Islet of Langerhans (tissue), 1 donor: Measurements from ENCODE around the gene VPS33B.
"Not testable (repeated sequence)": the region's sequence is repeated elsewhere in the genome, so short reads cannot be mapped to it uniquely, and the experiment has no call there.

Experiments
- FAIRE-seq: peaks from one replicate; lab custom pipeline; 2011; peaks lifted over from hg19 to GRCh38; lab: Jason Lieb, UNC

VPS33B gene

GRCh38 chr15:91031796-91032195, 9.4 kb upstream of the VPS33B start:
- FAIRE-seq, result no peak

GRCh38 chr15:91027677-91028076, 5.3 kb upstream of the VPS33B start:
- FAIRE-seq, result no peak

- no peak for FAIRE-seq
Measured at GRCh38 chr15:91023720-91024119, 1.3 kb upstream of the VPS33B start.

DNA sequence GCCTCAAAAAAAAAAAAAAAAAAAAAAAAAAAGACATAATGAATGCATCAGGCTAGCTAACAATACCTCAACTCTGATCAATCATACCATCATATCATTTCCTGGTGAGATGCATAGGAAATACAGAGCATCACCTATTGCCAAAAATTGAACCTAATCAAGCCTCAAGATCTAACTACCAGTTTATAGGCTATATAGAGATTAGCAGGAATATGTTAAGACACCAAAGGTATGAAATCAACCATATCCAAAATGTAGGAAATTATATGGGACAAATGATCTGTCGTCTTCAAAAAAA, 387 bp upstream of the VPS33B start:
- no peak for FAIRE-seq

- FAIRE-seq, result no peak
Measured at GRCh38 chr15:91021516-91022074, 799 bp downstream of the VPS33B start.

DNA sequence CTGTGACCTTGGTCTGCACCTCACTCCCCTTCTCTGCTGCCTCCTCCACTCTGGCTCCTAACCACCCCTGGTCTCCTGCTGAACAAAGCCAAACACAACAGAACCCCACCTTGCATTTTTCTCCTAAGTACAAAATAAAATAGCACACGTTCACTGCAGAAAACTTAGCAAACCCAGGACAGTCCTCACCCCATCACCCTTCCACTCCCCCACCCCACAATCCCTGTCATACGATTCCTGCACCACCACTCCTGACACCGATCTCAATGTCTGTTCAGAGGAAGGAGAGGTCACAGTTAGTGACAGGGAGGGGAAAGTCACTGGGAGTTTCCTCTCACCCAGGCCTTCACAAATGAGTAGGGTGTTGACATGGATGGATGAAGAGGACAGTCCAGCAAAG, 4.2 kb downstream of the VPS33B start:
- FAIRE-seq, result no peak

DNA sequence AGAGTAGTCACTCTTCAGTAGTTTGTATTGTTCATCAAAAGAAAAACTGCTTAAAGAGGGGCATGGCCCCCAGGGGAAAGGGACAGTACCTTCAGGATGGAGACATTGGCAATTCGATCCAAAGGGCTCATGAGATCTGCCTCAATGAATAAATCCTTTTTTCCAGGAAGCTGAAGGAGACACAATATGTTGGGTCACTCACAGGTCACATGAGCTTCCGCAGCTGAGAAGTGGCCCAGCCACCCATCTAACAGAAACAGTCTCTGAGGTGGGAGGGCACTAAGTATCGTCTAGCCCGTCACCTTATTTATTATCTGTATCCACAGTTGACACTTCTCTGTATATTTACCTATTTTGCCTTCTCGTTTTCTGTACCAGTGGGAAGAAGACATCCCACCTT, 4.7 kb downstream of the VPS33B start:
- FAIRE-seq, result no peak

- not testable (repeated sequence) for FAIRE-seq
Measured at GRCh38 chr15:91013701-91014100, 8.7 kb downstream of the VPS33B start.

DNA sequence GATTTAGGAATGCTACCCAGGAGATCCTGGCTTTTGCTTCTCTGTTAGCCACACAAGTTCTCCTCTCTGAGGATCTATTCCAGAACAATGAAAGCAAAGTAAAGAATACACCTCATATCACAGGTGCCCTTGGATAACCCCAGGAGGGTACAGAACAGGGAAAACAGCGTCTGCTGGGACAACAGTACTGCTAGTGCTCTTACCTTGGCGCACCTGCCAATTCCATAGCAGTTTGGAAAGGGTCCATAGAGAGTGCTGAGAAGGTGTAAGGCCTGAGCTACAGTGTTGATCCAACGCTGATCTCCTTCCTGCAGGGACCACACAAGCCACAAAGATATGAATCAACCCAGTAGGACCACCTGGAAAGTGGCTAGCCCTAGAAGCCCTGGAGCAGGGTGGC, 15.1 kb downstream of the VPS33B start:
- no peak for FAIRE-seq

DNA sequence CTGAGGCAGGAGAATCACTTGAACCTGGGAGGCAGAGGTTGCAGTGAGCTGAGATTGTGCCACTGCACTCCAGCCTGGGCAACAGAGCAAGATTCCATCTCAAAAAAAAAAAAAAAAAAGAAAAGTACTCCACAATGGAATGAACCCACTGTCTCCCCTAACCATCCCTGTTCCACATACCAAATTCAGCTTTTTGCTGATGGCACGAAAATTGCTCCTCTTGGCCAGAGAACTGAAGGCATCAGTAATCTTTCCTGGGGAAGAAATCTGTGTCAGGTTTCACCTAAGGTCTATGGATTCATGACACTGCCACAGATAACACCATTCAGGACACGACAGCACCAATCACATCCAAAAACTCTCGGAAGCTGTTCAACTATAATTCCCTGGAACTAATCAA, 21.2 kb downstream of the VPS33B start:
- no peak for FAIRE-seq

DNA sequence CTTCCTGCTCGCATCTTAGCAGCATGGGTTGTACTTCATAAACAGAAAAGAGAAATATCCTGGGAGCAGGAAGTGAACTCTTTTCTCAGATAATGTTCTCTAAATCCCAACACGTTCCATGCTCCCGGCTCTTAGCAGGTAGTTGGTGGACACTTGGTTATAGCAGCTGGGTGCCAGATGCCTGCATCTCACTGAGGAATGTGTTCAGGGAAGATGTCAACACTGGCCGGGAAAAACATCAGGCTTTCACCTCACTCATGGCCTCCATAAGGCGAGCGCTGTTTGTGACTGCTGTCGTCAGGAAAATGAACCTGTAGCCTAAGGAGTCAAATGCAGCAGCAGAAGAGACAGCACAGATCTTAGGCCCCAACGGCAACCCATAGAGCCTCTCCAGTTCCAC, 23.7 kb downstream of the VPS33B start:
- no peak for FAIRE-seq

DNA sequence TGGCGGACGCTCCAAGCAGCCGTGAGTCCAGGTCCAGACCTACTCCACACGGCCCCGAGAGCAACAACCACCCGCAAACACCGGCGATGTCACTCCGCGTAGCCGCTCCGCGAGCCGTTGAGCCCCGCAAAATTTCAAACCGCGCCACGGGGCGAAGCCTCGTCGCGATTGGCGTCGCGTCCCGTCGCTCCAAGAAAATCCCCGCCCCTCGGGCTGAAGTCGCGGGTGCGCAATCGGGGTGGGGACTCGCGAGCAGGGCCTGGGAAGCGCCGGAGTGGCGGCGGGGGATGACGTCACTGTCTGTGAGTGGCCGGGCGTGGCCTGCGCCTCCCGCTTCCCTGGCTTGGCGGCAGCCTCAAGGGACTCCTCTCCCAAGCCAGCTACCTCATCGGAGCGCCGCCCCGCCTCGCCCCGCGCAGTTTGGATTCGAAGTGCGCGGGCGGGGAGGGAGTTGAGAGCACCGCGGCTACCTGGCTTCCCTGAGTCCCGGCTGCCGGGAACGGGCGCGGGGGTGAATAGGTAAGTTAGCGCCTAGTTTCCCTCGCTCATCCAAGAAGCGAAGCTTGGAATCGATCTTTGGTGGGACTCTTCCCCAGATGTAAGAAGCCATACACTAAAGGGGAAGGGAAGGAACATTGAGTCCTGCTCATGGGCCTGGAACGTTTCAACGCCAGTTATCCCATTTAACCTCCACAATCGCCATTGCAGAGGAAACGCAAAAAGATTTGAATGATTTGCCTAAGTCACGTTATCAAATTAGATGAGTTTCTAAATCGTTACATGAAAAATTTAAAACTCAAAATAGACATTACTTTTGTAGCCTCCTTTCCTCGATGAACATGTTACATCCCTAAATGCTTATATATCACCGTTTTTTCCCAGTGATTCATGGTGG, 27.7 kb downstream of the VPS33B start, which contains the start of gene PRC1:
Gene PRC1 (minus strand): TSS at position 119 of the 895 bp plus-strand sequence. CDS start 118 bp downstream, at position 1.
- FAIRE-seq, result no peak

DNA sequence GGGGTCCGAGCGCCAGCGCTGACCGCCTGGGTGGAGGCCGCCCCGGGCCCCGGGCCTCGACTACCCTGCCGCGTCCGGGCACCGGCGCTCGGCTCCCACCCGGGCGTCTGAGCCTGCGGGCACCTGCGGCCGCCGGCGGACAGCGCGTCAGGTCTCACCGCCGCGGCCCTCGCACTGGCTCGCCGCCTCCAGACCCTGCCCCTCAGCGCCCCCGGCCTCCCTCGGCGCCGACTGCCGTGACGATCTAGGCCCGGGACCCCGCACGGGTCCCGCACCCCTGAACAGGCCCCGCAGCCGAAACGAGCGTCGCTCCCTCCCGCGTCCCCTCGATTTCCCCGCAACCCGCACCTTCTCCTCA, 28.4 kb downstream of the VPS33B start:
- FAIRE-seq, result no peak

DNA sequence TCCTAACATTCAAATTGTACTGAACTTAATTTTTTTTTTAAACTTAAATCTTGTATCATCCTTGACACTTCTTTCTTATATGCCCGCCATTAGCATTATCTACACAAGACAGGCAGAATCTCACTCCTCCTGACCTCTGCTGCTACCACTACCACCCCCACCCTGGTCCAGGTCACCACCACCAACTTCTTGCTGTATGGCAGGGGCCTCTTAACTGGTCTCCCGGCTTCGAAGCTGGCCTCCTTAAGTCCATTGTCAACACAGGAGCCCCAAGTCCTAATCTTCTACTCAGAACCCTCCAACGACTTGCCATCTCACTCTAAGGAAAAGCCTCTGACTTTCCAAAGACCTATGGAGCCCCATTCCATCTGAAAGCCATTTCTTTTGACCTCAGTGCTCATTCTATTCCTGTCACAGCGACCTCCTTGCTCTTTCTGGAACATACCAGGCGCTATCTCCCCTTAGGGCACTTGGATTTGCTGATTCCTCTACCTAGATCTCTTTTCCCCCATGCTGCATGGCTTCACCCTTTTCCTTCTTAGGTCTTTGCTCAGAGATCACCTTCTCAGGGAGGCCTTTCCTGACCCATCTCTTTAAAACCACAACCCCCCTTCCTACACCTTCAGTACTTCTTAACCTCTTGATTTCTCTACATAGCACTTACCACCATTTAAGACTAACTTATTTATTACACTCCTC, 30.7 kb downstream of the VPS33B start:
- no peak for FAIRE-seq

DNA sequence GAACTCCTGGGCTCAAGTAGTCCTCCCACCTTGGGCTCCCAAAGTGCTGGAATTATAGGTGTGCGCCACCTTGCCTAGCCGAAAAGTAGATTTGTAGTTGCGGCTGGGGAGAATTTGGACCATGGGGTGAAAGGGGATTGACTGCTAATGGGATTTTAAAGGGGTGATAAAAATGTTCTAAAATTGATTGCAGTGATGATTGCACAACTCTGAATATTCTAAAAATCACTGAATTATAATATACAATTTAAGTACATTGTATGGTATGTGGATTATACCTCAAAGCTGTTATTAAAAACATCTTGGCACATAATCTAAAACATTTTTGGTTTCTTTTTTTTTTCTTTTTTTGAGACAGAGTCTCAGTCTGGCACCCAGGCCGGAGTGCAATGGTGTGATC, 31.9 kb downstream of the VPS33B start:
- FAIRE-seq, result no peak

DNA sequence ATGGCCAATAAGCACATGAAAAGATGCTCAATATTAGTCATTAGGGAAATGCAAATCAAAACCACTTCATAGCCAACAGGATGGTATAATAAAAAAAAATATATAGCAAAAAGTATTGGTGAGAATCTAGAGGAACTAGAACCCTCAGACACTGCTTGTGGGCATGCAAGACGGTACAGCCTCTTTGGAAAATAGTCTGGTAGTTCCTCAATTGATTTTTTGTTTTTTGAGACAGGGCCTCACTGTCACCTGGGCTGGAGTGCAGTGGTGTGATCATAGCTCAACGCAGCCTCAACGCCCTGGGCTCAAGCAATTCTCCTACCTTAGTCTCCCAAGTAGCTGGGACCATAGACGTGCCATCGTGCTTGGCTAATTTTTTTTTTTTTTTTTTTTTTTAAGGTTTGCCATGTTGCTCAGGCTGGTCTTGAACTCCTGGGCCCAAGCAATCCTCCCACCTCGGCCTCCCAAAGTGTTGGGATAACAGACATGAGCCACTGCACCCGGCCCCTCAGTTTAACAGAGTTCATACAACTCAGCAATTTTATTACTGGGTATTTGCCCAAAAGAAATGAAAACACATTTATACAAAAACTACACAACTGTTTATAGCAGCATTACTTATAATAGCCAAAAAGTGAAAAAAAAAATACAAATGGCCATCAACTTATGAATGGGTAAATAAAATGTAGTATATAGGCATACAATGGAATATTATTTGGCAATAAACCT, 33.2 kb downstream of the VPS33B start:
- no peak for FAIRE-seq

GRCh38 chr15:90988296-90988695, 34.1 kb downstream of the VPS33B start:
- FAIRE-seq, result no peak

DNA sequence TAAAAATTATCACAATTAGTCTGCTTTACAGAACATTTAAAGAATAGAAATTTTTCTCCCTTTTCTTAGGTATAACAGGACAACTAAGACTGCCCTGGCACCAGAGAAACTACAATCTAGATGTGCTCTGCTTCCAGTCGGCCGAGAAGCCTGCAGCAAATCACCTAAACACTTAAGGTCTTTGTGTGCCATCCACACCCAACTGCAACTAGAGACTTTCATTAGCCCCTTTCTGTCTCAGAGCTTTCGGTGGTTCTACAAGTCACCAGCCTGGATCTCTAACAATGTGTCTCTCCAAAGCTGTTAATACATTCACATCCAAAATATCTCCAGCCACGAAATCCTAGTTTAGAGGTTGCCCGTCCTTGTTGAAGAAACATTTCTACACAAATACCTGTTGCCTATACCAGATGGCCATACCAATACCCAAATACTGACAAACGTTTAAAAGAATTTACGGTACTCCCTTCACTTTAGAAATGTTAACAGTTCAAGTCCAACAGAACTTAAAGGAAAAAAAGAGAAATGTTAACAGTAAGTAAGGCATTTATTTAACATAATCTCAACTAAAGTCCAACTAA, 34.7 kb downstream of the VPS33B start:
- no peak for FAIRE-seq

GRCh38 chr15:90986790-90987507, 35.4 kb downstream of the VPS33B start:
- no peak for FAIRE-seq

- FAIRE-seq, result no peak
Measured at GRCh38 chr15:90982135-90982534, 40.3 kb downstream of the VPS33B start.

DNA sequence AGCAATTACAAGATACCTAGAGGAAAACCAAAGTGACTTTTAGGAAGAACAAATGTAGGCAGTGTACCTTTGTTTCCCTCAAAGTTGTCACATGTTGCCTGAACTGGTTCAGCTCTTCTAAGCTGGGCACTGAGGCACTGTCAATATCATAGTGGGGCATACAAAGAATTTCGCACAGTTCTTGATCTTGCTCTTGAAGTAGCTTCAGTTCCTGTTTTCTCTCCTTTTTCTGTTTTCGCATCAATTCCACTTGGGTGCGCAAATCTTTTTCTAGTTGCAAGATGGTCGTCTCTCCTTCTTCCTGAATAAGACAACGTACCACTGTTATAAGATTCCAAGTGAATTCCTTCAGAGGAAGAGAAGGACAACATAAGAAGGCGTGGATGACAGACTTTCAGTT, 40.7 kb downstream of the VPS33B start:
- FAIRE-seq, result no peak

DNA sequence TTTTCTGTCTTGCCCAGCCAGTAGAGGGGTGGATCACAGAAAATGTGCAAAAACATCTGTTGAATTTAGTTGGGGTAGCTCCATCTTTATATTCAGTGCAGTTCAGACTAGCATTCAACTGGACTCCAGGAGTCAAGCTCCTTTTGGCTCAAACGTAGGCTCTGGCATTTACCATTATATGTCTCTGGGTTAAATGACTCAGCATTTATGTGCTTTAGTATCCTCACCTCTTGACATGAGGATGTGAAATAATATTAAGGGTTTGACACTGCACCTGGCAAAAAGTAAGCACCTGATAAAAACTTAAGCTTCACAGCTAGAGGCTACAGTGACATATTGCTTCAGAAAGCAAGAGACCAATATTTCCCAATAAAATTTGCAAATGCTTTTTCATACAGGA, 42.8 kb downstream of the VPS33B start:
- FAIRE-seq, result no peak
